NCI-H2196 (cell line): ENCODE measurements around the gene LRP1B.
"Not testable (repeated sequence)": the region's sequence is repeated elsewhere in the genome, so short reads cannot be mapped to it uniquely, and the experiment has no call there.

Experiments used
- DNase-seq: peaks from one replicate; lab custom pipeline; 2025; ENCODE audit not compliant: unreplicated experiment; lab: John Stamatoyannopoulos, UW

The LRP1B gene

GRCh38 chr2:141199711-141200110 is 931.1 kb downstream of the LRP1B start:
- DNase-seq = no peak

GRCh38 chr2:141195087-141195486 is 935.7 kb downstream of the LRP1B start:
- DNase-seq = no peak

GRCh38 chr2:141187075-141187439 is 943.8 kb downstream of the LRP1B start:
- no peak for DNase-seq

DNA sequence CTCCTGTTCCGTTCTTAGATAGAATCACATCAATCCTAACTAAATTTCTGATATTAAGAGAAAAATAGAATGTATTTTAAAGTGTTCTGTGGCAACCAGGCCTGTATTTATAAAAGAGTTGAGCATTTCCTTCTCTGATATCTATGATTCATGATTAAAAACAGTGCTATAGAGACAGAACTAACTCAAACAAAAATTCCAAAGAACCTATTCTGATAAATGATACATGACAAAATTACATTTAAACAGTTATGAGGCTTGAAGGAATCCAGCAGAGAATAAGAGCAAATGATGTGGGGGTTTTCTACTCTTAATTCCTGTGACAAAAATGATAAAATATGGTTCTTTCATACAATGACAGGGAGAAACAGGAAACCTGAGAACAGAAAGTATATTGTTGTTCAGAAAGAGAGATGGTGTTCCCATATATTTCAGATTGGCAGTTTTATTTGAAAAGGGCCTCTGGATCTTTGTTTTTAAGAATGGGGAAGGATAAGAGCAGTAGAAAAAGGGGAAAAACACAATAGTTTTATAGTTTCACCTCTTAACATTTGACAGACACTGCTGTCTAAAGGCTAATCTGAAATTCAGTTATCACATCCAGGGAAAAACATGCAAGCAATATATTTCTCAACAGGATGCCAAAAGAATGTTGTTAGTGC is 944.3 kb downstream of the LRP1B start:
- DNase-seq = no peak

GRCh38 chr2:141182246-141182645 is 948.6 kb downstream of the LRP1B start:
- DNase-seq = no peak

DNA sequence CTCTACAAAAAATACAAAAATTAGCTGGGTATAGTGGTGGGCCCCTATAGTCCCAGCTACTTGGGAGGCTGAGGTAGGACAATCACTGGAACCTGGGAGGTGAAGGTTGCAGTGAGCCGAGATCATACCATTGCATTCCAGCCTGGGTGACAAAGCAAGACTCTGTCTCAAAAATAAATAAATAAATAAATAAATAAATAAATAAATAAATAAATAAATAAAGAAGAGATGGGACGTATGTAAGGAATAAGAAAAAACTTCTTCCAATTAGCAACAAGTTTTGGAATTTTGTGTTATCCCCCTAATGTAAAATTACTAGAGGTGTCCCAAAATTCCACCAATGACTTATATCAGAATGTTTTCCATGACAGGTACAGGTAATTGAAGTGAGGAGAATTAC is 961.7 kb downstream of the LRP1B start:
- DNase-seq = not testable (repeated sequence)

DNA sequence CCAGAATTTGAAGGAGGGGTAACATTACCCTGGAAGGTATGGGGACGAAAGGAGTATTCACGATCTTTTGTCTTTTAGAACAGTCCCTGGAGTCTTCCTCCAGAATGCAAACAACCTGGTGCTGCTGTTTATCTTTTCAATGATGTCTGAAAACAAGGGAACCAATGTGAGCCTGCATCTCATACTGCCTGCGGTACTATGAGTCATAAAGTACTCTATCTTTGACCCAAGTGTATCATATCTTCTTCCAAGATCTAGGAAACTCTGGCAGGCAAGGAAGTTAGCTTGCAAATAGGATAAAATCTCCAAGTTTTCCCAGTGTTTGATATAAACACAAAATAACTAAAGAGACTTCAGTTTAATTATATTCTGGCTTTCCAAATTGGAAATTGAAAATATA is 968.5 kb downstream of the LRP1B start:
- DNase-seq = no peak

DNA sequence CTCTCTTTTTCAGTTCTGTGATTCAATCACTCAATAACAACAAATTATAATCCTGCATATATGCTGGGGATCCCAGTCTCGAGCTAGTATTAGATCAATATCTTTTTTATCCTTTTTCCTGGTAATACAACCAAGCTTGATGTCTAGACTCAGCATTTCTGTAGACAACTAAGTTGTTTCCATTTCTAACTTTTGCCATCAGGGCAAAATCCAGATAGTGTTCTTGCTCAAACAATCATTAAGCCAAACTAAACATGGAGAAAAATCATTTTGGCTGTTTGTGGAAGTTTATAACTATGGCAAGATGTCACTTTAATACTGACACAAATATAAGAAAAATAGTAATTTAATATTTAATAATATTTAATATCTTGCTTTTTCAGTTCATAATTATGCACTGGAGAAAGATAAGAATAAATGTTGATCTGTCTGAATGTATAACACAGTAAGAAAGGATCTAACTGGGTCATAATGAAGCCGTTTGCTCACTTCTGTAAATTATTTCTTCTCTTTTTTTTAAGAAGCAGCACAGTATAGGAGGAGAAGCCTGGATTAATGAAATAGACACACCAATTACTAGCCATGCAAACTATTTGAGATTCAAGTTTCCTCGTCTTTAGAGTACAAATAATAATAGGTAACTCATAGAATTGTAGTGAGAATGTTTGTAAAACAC is 979.1 kb downstream of the LRP1B start:
- DNase-seq = no peak

DNA sequence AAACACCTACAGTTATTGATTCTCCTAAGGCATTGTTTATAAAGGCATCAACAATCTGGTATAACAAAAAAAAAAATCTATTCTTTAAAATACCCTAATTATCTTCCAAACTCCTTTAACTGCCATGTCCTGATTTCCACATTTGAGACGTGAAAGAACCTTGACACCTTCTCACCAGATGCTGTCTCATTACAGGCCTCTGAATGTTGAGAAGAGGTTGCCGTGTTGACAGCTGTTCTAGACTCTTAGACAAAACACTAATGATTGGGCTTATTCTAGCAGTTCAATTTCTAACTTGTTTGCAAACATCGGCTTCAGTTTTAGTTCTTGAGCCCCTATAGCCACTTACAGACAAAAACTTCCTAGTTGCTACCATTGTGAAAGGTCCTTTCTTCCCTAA is 988.8 kb downstream of the LRP1B start:
- no peak for DNase-seq

GRCh38 chr2:141137122-141137693 is 993.6 kb downstream of the LRP1B start:
- no peak for DNase-seq

- no peak for DNase-seq
These were observed 996.9 kb downstream of the LRP1B start for GRCh38 chr2:141133883-141134282.

GRCh38 chr2:141125432-141125831 is 1005.4 kb downstream of the LRP1B start:
- DNase-seq = no peak

DNA sequence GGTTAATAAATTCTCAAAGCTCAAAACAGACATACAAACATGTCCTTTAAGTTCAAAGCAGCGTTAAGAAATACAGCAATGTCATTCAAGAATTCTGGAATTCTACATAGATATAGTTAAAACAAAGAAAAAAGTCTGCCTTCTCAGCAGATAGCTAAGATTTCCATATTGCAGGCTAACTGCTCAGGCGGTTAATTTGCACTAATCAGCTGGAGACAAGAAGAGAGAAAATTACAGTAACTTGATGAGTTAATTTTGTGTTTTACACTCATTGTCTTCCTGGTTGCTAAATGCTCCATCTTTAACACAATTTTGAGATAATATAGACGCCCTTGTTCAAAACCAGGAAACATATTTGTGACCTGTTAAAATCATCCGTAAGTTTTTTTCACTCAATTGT is 1012.0 kb downstream of the LRP1B start:
- DNase-seq = no peak

DNA sequence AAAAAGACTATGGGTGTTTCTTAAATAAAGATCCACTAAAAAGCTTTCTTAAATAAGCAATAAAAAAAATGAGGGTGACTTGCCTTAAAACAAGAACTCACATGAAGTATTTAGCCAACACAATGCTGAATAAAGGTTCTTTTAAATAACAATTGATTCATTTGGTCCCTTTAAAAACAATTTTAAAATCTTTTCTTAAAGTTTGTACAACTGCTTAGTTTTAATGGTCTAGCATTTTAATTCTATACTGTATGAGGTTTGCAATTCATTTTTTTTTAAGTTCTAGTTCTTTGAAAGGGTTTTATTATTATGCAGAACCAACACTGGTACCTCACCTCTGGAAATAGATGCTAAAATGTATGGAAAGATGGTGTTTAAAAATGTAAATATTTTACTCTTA is 1017.5 kb downstream of the LRP1B start:
- no peak for DNase-seq

DNA sequence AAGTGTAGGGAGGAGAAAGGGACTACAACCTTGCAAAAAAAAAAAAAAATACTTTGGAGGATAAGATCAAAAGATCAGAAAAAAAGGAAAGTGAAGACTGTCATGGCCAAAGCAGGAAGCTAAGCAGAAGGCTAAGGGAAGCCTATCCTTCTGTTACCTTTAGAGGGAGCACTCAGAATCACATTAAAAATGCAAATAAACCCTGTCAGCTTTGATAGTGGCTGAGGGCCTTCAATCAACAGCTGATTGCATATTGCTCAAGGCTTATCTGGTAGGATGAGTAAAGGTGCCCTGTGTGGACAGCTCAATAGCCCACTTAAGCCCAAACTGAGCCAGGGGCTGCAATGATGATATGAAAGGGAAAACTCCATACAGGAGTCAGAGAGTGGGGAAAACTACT is 1021.2 kb downstream of the LRP1B start:
- DNase-seq = no peak

DNA sequence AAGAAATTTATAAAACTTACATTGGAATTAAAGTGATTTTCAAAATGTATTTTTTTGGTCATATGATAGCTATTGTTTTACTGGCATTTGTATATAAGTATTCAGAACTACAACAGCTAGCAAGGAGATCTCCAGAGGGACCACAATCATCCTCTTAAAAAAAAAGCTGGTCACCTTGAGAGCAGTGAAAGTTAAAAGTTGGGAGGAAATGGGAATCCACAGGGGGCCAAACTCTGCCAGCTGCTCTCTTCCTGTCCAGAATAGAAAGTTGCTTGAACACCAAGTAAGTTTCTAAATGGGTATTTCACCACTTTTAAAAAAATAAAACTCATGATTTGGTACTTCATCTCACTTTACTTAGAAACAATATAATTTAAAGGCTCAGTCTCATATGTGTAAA is 1025.1 kb downstream of the LRP1B start:
- no peak for DNase-seq

DNA sequence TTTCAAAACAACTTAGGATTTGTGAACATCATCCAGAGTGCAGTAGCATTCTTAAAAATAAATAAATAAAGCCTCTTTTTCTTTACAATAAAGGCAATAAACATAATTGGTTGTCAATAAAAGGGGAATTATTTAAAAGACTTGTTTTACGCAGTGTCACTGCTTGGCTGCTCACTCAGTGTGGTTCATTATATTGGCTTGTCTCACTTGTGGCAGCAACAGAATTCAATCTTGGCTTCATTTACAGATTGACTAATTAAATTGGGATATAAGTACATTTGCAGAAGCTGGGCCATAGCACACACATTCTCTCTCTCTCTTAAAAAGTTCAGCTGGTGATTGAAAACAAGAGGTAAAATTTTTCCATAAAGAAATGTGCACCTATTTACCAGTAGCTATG is 1027.6 kb downstream of the LRP1B start:
- no peak for DNase-seq

DNA sequence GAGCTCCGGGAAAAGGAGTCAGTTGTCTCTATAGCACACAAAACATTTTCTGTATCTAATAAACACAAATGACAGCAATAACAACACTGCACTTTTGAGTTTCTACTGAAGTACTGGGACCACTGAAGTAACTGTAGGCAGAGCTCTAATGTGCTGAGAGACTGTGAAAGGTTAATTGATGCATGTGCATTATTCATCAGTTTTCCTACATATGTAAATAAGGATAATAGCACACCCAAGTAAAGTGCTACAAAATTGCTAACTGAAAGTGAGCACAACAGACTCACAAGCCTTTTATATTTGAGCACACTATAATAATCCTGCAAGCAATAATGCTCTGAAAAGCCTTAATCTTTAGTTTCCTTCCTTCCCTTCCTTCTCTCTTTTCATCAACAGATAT is 1051.6 kb downstream of the LRP1B start:
- no peak for DNase-seq

- no peak for DNase-seq
These were observed 1055.1 kb downstream of the LRP1B start for GRCh38 chr2:141075753-141076152.

GRCh38 chr2:141068053-141068682 is 1062.6 kb downstream of the LRP1B start:
- DNase-seq = no peak

GRCh38 chr2:141065042-141065441 is 1065.8 kb downstream of the LRP1B start:
- DNase-seq = no peak

DNA sequence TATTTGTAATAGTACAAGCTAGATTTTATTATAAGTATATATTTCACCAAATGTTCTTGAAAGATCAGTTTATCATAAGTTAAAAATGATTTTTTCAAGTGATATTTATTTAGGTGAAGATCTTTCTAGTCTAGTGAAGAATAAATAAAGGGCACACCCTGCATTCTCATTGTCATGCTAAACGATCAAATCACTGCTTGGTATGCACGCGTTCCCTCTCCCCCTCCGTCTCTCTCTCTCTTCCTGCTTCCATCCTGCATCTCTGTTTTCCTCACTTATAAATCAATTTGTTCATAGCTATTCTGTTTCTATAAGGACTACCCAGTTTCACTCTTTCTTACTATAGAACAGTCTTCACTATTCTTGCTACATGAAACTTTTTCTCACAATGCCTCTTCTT is 1067.4 kb downstream of the LRP1B start:
- DNase-seq = no peak
